ENCODE data around the gene SLC1A7. TPM values are rescaled to one million over a fixed set of nuclear protein-coding genes. Genes with fewer than 3 reads are reported as not detected.

The SLC1A7 gene
- total RNA-seq, 1 experiment from 2014 or later: 0.31 TPM

- no peaks in the 10 kb centered on the region for H3K27me3 ChIP-seq (ENCODE audit: control insufficient read depth, insufficient read depth, low read length)
- in situ Hi-C loops (cut with HindIII; ENCODE audit: low pct_unique_long_range_greater_than_20kb, low sequenced_read_pairs) (no loop called here), intact Hi-C loops (cut with micrococcal nuclease; ENCODE audit: unreplicated experiment) (no loop called here)
- H3K4me1 ChIP-seq (ENCODE audit: control insufficient read depth, insufficient read depth, low read length): peaks cover 4% of the 10 kb centered on the region; the same call in 1 of the 2 replicates
- no TSS peak for BruUV-seq (replicated peaks)
- H3K9me3 ChIP-seq (ENCODE audit: control insufficient read depth, insufficient read depth, low read depth, low read length): no peaks in the 10 kb centered on the region
- H3K27ac ChIP-seq (ENCODE audit: low read length): no peak overlapping the region
- no peak for DNase-seq (ENCODE audit: low read depth, low spot score)
- H3K36me3 ChIP-seq (ENCODE audit: control insufficient read depth, insufficient read depth, low read length): no peaks in the 10 kb centered on the region
- no peak overlapping the region for H3K4me3 ChIP-seq (ENCODE audit: low read depth in 2 of 2, low read length in 2 of 2)
- ChIA-PET CTCF (no interaction called here), POLR2A (interaction anchor here (0.6 kb wide), 1 partner anchor 356 kb away, joined by 4 read pairs; no protein-coding TSS in a partner anchor)
- TF ChIP-seq POLR2AphosphoS5 (IDR thresholded peaks at IDR 0.05; ENCODE audit: low read depth, low read length) (no peak), SIN3A (IDR thresholded peaks at IDR 0.05; ENCODE audit: borderline replicate concordance, insufficient read depth, low read depth, low read length) (no peak), TCF7L2 (IDR thresholded peaks at IDR 0.05; ENCODE audit: low read depth, low read length) (no peak), REST (IDR thresholded peaks at IDR 0.05; ENCODE audit: insufficient read depth in 1 of 2, low read depth in 2 of 2, low read length in 1 of 2) (no peak), CTCF (IDR thresholded peaks at IDR 0.05) (no peak)
- no peak for ATAC-seq
These were observed 52.0 kb downstream of the SLC1A7 start for GRCh38 chr1:53090227-53091147.

- TF ChIP-seq REST (IDR thresholded peaks at IDR 0.05; ENCODE audit: insufficient read depth in 1 of 2, low read depth in 2 of 2, low read length in 1 of 2) (no peak), SIN3A (IDR thresholded peaks at IDR 0.05; ENCODE audit: borderline replicate concordance, insufficient read depth, low read depth, low read length) (no peak), POLR2AphosphoS5 (IDR thresholded peaks at IDR 0.05; ENCODE audit: low read depth, low read length) (no peak), TCF7L2 (IDR thresholded peaks at IDR 0.05; ENCODE audit: low read depth, low read length) (no peak), CTCF (IDR thresholded peaks at IDR 0.05) (no peak)
- peaks cover 4% of the 10 kb centered on the region; the same call in 1 of the 2 replicates for H3K4me1 ChIP-seq (ENCODE audit: control insufficient read depth, insufficient read depth, low read length)
- ATAC-seq (no peak), DNase-seq (ENCODE audit: low read depth, low spot score) (no peak)
- POLR2A ChIA-PET: interaction anchor here (0.6 kb wide), 1 partner anchor 355 kb away, joined by 4 read pairs; no protein-coding TSS in a partner anchor
- BruUV-seq (replicated peaks): no TSS peak
- no peak overlapping the region for H3K4me3 ChIP-seq (ENCODE audit: low read depth in 2 of 2, low read length in 2 of 2)
- intact Hi-C loops (cut with micrococcal nuclease; ENCODE audit: unreplicated experiment): no loop called here
- H3K27me3 ChIP-seq (ENCODE audit: control insufficient read depth, insufficient read depth, low read length): no peaks in the 10 kb centered on the region
- no peaks in the 10 kb centered on the region for H3K9me3 ChIP-seq (ENCODE audit: control insufficient read depth, insufficient read depth, low read depth, low read length)
- in situ Hi-C loops (cut with HindIII; ENCODE audit: low pct_unique_long_range_greater_than_20kb, low sequenced_read_pairs): no loop called here
- H3K36me3 ChIP-seq (ENCODE audit: control insufficient read depth, insufficient read depth, low read length): no peaks in the 10 kb centered on the region
- no peak overlapping the region for H3K27ac ChIP-seq (ENCODE audit: low read length)
- CTCF ChIA-PET: no interaction called here
These were observed 52.8 kb downstream of the SLC1A7 start for GRCh38 chr1:53089478-53090226.
